H1 (cell line): ENCODE results near the gene ZNF317.

ENCODE experiments used
- BRCA1 ChIP-seq: IDR thresholded peaks from 2 replicates; pipeline ENCODE4 v1.6.1; 2012; ENCODE audit warnings: low read depth, low read length, improper control_type of control experiment
- EZH2 ChIP-seq: fragments of 200-600 bp; sonication (generic); IDR thresholded peaks from 2 replicates; pipeline ENCODE4 v1.7.1; 2012; ENCODE audit warnings: low read depth, mild to moderate bottlenecking, moderate library complexity, low read length, inconsistent platforms; ENCODE audit not compliant: severe bottlenecking
- GTF2F1 ChIP-seq: IDR thresholded peaks from 2 replicates; pipeline ENCODE4 v1.6.1; 2012; ENCODE audit warnings: low read depth, low read length, improper control_type of control experiment, borderline replicate concordance
- JUND ChIP-seq: IDR thresholded peaks from 2 replicates; pipeline ENCODE4 v1.6.1; 2011; ENCODE audit warnings: mild to moderate bottlenecking, improper control_type of control experiment, low read length
- NRF1 ChIP-seq: IDR thresholded peaks from 2 replicates; pipeline ENCODE4 v1.6.1; 2011; ENCODE audit warnings: mild to moderate bottlenecking, low read depth, low read length, improper control_type of control experiment
- POLR2A ChIP-seq, 2 experiments: IDR thresholded peaks; 1 replicate in 1 of 2; 2 replicates in 1 of 2; pipeline ENCODE4 v1.6.1; 2011; ENCODE audit warnings: low read depth in 2 of 2, low read length in 2 of 2, mild to moderate bottlenecking in 2 of 2; ENCODE audit errors: control extremely low read depth in 1 of 2
- RNF2 ChIP-seq: fragments of 200-900, 300-1000 bp; sonication (generic); IDR thresholded peaks from 2 replicates; pipeline ENCODE4 v1.7.1; 2016; ENCODE audit warnings: borderline replicate concordance, low read depth, mild to moderate bottlenecking, antibody characterized with exemption, low read length; ENCODE audit not compliant: poor library complexity, severe bottlenecking; ENCODE audit errors: missing control alignments
- SP1 ChIP-seq: IDR thresholded peaks from 2 replicates; pipeline ENCODE4 v1.6.1; 2011; ENCODE audit warnings: low read depth, low read length
- TAF7 ChIP-seq: optimal IDR thresholded peaks from 2 replicates; pipeline ENCODE3; 2011; ENCODE audit warnings: low read depth, mild to moderate bottlenecking, inconsistent platforms, low read length, moderate library complexity, borderline replicate concordance
- YY1 ChIP-seq: IDR thresholded peaks from 2 replicates; pipeline ENCODE4 v1.6.1; 2011; ENCODE audit warnings: low read depth, mild to moderate bottlenecking, low read length
- TF ChIP-seq, protein P1 (sequence below), 3 experiments: IDR thresholded peaks; 1 replicate in 2 of 3; 2 replicates in 1 of 3; pipeline versions ENCODE4 v1.5.1 to v1.6.1; 2011; ENCODE audit warnings: low read length in 3 of 3, mild to moderate bottlenecking in 3 of 3, inconsistent platforms in 2 of 3, low read depth in 1 of 3, moderate library complexity in 1 of 3; ENCODE audit not compliant: insufficient read depth in 1 of 3; ENCODE audit errors: control extremely low read depth in 1 of 3
- TF ChIP-seq, protein P2 (sequence below): IDR thresholded peaks from 2 replicates; pipeline ENCODE4 v1.6.1; 2011; ENCODE audit warnings: low read length, improper control_type of control experiment
- TF ChIP-seq, protein P3 (sequence below): IDR thresholded peaks from 2 replicates; pipeline ENCODE4 v1.6.1; 2011; ENCODE audit warnings: low read depth, mild to moderate bottlenecking, low read length; ENCODE audit not compliant: insufficient read depth

DNA sequence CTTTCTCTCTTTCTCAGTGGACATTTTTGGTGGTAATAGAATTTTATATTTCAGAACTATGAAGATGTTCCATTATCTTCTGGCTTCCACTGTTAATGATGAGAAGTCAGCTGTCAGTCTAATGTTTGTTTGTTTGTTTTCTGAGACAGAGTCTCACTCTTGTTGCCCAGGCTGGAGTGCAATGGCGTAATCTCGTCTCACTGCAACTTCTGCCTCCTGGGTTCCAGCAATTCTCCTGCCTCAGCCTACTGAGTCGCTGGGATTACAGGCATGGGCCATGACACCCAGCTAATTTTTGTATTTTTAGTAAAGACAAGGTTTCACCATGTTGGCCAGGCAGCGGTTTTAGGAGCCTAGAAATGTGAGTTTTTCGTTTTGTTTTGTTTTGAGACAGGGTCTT, 4.7 kb downstream of the ZNF317 start:
- TF ChIP-seq, protein P1, sequence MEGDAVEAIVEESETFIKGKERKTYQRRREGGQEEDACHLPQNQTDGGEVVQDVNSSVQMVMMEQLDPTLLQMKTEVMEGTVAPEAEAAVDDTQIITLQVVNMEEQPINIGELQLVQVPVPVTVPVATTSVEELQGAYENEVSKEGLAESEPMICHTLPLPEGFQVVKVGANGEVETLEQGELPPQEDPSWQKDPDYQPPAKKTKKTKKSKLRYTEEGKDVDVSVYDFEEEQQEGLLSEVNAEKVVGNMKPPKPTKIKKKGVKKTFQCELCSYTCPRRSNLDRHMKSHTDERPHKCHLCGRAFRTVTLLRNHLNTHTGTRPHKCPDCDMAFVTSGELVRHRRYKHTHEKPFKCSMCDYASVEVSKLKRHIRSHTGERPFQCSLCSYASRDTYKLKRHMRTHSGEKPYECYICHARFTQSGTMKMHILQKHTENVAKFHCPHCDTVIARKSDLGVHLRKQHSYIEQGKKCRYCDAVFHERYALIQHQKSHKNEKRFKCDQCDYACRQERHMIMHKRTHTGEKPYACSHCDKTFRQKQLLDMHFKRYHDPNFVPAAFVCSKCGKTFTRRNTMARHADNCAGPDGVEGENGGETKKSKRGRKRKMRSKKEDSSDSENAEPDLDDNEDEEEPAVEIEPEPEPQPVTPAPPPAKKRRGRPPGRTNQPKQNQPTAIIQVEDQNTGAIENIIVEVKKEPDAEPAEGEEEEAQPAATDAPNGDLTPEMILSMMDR (IDR thresholded peaks at IDR 0.05; ENCODE audit: control extremely low read depth in 1 of 3, insufficient read depth in 1 of 3, low read depth in 1 of 3, low read length in 3 of 3) = no peak
- TF ChIP-seq POLR2A (IDR thresholded peaks at IDR 0.05; ENCODE audit: control extremely low read depth in 1 of 2, low read depth in 2 of 2, low read length in 2 of 2) (no peak), BRCA1 (no peak), SP1 (no peak), JUND (no peak), NRF1 (no peak), EZH2 (no peak), YY1 (no peak), RNF2 (no peak), GTF2F1 (no peak), TAF7 (no peak)
- TF ChIP-seq, protein P2, sequence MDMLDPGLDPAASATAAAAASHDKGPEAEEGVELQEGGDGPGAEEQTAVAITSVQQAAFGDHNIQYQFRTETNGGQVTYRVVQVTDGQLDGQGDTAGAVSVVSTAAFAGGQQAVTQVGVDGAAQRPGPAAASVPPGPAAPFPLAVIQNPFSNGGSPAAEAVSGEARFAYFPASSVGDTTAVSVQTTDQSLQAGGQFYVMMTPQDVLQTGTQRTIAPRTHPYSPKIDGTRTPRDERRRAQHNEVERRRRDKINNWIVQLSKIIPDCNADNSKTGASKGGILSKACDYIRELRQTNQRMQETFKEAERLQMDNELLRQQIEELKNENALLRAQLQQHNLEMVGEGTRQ = no peak
- TF ChIP-seq, protein P3, sequence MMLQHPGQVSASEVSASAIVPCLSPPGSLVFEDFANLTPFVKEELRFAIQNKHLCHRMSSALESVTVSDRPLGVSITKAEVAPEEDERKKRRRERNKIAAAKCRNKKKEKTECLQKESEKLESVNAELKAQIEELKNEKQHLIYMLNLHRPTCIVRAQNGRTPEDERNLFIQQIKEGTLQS = no peak
